GM19043 (cell line): ENCODE data around the gene CYBC1.
A peak's percentile ranks its signal among the peaks of the same experiment; 100 is the strongest.
"Not testable (repeated sequence)": the region's sequence is repeated elsewhere in the genome, so short reads cannot be mapped to it uniquely, and the experiment has no call there.

ENCODE experiments used
- ATAC-seq: cut with Tn5 transposase; IDR thresholded peaks from one replicate; pipeline ENCODE4 v1.9.1; 2021; ENCODE audit warnings: low read depth; ENCODE audit not compliant: unreplicated experiment

The CYBC1 gene

GRCh38 chr17:82435601-82436583 lies 14.7 kb downstream of the CYBC1 start:
- ATAC-seq: no peak

DNA sequence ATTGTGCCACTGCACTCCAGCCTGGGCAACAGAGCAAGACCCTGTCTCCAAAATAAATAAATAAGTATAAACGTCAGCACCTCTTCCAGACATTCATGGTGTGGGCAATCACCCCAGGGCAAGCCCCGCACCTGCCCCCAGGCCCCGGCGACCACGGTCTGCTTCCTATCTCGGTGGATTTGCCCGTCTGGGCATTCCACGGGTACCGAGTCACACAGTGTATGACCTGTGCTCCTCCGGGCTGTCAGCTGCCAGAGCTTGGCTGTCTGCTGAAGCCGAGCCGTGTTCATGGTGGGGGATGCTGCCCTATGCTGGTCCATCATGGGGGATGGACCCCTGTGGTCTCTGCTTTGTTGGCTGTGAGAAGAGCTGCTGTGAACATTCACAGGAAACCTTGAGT lies 15.4 kb downstream of the CYBC1 start:
- no peak for ATAC-seq

GRCh38 chr17:82434216-82434565 lies 16.4 kb downstream of the CYBC1 start:
- no peak for ATAC-seq

- ATAC-seq: no peak
Observed at GRCh38 chr17:82433560-82434215, 16.9 kb downstream of the CYBC1 start.

DNA sequence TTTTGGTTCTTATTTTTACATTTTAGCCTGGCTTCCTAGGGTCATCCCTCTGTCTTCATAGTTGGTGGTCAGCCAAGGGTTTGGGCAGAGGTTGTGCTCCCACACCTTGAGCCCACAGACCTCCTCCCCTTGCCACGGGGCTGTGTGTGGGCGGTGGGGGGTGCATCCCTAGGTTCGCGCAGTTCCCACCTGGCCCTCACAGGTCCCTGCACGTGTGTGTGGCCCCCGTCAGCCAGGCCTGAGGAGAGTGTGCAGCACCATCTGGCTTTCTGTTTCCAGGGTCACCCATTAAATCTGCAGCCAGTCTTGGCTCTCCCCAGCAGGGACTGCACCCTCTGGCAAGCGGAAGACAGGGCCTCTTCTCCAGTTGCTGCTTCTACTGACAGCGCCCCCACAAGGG lies 18.5 kb downstream of the CYBC1 start:
- ATAC-seq: no peak

DNA sequence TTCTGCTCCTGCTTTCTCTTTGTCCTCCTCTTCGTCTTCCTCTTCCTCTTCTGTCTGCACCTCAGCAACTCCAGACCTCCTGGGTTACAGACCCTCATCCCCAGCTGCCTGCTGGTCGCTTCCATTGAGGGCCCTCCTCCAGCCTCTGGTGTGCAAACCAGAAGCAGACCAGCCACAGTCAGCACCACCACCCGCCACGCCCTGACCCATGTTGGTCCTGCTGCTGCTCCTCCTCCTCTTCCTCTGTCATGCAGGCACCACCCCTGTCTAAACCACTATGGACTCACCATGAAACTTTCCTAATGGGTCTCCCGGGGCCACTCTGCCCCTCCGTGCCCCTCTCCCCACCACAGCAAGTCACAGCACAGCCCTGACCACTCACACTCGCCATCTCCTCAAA lies 20.7 kb downstream of the CYBC1 start:
- no peak for ATAC-seq

DNA sequence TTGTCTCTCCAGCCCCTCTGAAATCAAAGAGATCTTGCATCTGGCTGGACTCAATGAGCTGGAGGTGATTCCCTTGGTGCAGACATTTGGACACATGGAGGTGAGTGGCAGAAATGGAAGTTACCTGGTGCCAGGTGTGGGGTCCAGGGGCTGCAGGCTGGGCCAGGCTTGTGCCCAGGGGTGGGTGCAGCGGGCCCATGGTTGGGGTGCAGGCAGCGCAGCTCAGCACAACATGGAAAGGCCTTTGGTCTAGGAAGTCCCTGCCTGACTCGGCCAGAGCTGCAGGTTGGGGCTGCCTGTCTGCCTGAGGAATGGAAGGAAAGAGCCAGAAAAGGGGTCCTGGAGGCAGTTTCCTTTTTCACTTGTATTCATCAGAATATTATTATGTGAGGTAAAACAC lies 22.0 kb downstream of the CYBC1 start:
- ATAC-seq: no peak

DNA sequence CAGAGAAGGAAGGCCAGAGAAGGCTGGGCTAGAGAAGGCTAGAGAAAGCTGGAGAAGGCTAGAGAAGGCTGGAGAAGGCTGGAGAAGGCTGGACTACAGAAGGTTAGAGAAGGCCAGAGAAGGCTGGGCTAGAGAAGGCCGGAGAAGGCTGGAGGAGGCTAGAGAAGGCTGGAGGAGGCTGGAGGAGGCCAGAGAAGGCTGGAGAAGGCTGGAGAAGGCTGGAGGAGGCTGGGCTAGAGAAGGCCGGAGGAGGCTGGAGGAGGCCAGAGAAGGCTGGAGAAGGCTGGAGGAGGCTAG lies 25.7 kb downstream of the CYBC1 start:
- no peak for ATAC-seq

DNA sequence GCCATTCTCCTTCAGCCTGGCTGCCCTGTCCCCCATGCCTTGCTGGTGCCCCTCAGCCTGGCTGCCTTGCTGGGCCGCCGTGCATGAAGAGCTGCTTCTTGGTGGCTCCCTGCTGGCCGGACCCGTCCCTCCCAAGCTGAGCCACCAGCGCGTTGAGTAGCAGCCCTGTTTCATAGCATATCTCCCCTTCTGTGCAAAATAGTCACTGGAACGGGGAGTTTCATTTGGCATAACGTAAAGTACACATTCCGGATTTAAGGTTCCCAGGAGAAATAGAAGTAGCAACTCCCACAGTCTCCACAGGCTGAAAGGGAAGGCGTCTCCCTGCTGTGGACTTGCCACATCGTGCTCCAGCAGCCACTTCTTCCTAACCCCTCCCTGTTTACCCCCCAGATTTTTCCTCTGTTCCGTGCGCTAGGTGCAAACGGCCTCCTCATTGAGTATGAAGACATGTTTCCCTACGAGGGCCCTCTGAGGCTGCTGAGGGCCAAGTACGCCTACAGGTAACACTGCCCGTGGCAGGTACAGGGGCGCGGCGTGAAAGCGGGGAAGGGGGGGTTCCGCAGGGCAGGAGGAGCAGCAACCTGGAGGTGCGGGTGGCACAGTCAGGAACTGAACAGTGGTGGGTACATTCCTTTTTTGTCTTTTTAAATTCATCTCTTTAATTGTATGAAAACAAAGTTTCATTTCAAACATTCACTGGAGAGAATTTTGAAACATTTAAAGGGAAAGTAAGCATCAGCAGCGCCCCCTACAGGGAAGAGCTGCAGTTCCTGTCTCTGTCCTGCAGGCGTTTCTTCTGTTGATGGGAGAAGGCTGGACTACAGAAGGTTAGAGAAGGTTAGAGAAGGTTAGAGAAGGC lies 26.3 kb downstream of the CYBC1 start:
- ATAC-seq: no peak

- no peak for ATAC-seq
Observed at GRCh38 chr17:82419540-82419939, 31.0 kb downstream of the CYBC1 start.

- peak; percentile 62 for ATAC-seq
Observed at GRCh38 chr17:82418001-82418986, 32.3 kb downstream of the CYBC1 start, which contains the start of the genes HEXD and OGFOD3. TSS of gene HEXD (plus strand) at chr17:82418347. CDS start at chr17:82419800, 1,453 bp downstream. TSS of gene OGFOD3 (minus strand) at chr17:82418586. CDS start at chr17:82418485, 101 bp downstream.

DNA sequence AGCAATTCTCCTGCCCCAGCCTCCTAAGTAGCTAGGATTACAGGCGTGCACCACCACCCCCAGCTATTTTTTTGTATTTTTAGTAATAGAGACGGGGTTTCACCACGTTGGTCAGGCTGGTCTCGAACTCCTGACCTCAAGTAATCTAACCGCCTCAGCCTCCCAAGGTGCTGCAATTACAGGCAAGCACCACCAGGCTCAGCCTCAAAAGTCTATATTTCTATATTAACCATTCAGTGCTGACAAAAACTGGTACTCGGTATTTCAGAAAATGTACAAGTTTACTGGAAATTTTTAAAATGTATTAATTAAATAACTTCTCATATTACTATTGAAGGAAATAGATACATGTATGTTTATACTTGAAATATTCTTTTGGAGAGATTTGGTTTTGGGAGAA lies 33.8 kb downstream of the CYBC1 start:
- no peak for ATAC-seq

DNA sequence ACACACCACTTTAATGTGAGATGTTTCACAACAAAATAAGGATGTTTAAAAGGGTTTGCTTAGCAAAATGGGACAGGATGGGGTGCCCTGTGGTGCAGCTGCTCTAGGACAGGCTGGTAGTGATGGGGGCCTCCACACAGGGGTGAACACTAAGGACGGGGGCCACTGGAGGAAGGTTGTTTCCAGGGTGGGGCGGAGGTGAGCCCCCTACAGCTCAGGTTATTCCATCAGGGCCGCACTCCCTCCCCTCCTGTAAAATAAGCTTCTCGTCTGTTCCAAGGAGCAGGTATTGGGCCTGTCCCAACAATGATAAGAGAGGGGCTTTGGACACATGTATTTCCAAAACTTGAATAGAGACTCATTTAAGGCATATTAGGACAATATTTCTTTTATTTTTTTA lies 34.3 kb downstream of the CYBC1 start:
- ATAC-seq: no peak

DNA sequence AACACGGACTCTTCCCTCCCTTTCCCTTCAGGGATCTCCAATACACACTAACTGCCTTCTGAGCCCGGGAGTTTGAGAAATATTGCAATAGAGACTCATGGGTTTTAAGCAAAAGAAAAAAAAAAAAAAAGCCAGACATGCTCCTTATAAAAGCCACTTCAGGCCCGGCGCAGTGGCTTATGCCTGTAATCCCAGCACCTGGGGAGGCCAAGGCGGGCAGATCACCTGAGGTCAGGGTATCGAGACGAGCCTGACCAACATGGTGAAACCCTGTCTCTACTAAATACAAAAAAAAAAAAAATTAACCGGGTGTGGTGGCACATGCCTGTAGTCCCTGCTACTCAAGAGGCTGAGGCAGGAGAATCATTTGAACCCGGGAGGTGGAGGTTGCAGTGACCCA lies 34.8 kb downstream of the CYBC1 start:
- no peak for ATAC-seq

DNA sequence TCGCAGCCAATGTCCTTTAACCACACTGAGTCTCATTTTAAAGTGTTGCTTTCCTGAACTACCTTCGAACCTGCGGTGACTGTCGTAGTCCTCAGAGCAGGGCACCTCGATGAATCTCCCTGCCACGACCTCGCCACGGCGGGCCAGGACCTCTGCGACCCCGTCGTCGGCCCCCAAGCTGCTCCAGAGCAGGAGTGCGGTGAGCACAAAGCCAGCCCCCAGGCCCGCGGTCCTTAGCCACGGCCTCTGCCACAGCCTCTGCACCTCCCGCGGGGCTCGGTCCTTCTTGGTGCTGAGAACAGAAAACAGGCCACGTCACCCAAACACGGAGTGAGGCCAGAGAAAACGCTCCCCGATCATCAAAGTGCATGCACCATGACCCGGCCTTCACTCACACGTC lies 35.2 kb downstream of the CYBC1 start:
- no peak for ATAC-seq

DNA sequence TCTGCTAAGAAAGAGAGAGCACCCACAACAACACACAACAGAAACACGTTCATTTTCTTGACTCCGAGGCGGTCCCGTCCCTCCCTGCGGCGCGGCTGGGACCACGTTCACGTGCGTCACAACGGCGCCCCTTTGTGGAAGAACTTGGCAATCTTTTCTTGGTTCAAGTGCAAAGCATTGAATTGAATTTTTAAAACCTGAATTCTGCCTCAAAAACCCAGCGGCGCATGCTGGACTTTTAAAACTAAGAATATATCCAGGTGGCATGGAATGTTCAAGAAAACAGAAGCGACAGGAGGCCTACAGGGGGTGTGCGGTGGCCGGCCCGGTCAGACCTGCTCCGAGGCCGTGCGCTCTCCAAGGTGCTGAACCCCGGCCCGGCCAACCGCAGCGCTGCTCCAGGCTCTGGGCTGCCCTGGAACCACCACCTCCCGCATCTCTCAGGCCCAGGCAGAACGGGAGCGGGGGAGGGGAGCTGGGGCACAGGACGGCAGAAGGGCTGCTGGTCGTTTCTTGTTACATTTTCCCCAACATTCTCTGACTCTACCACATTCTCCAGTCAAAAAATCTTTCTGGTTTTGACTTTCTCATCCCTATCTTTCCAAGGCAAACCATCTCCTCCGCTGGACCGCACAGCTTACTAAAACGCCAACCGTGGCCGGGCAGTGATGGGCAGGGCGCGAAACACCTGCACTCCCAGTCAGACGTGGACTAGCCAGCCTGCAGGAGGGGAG lies 35.8 kb downstream of the CYBC1 start:
- ATAC-seq: no peak

DNA sequence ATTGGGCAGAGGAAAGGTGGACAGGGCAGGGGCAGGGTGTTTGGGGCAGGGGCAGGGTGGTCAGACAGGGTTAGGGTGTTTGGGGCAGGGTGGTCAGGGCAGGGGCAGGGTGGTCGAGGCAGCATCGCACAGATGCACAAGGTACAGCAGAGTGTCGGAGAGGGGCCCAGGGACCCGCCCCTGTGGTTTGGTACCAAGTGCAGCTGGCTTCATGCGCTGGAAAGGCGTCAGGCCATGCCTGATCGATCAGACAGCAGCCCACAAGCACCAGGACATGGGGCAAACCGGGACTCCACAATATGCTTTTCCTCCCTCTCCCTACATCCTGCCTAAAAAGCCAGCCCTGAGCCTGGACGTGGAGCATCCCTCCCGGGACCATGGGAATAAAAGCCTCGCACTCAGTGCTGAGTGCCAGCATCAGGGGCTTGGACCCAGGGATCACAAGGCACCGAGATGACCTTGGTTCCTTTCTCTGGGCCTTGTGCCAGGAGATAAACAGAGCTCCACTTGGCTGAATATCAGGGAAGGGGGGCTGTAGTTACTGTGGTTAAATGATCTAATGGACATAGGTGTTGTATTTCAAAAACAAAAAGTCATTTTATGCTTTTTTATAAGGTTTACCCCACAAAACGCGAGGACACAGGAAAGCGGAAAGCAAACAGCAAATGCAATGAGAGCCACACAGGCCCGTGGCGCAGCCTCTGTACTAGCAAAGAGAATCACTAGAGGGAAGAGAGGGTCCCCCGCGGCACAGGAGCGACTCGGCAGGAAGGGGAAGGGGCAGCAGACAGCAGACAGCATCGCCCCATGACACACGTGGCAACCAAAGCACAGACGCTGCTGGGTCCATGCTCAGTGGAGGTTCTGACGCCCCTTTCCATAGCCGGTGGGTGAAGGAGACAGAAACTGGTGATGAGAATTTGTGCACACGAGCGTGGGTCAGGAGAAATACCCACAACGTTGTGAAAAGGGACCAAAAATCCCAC lies 37.7 kb downstream of the CYBC1 start:
- ATAC-seq: no peak

GRCh38 chr17:82412081-82412480 lies 38.5 kb downstream of the CYBC1 start:
- ATAC-seq: not testable (repeated sequence)
